H9 (cell line): ENCODE results near the gene CACNB2. TPM values are rescaled to one million over a fixed set of nuclear protein-coding genes. Genes with fewer than 3 reads are reported as not detected.

Source experiments
- DNase-seq: peaks from one replicate; pipeline ENCODE4 v3.0.0-alpha.2; 2017
- H2AFZ ChIP-seq: one replicate; pipeline ENCODE4 v1.6.1; 2013; ENCODE audit warnings: mild to moderate bottlenecking, low read length, control low read depth, moderate library complexity
- H2AK5ac ChIP-seq: 2 replicates; pipeline ENCODE4 v1.6.1; 2013; ENCODE audit warnings: low read length, control low read depth, mixed read lengths; ENCODE audit not compliant: insufficient read length
- H2BK120ac ChIP-seq: one replicate; pipeline ENCODE4 v1.6.1; 2013; ENCODE audit warnings: low read depth, mild to moderate bottlenecking, low read length, control low read depth, inconsistent platforms; ENCODE audit not compliant: poor library complexity, severe bottlenecking
- H2BK12ac ChIP-seq: 2 replicates; pipeline ENCODE4 v1.6.1; 2013; ENCODE audit warnings: low read length, control low read depth, mixed read lengths, low read depth; ENCODE audit not compliant: insufficient read length
- H2BK15ac ChIP-seq: 2 replicates; pipeline ENCODE4 v1.6.1; 2013; ENCODE audit warnings: low read depth, low read length, control low read depth
- H2BK20ac ChIP-seq: one replicate; pipeline ENCODE4 v1.6.1; 2013; ENCODE audit warnings: low read depth, mild to moderate bottlenecking, low read length, control low read depth, inconsistent platforms; ENCODE audit not compliant: poor library complexity, severe bottlenecking
- H2BK5ac ChIP-seq: 2 replicates; pipeline ENCODE4 v1.6.1; 2013; ENCODE audit warnings: low read length, control low read depth, mixed read lengths; ENCODE audit not compliant: insufficient read length
- H3K14ac ChIP-seq: 2 replicates; pipeline ENCODE4 v1.6.1; 2013; ENCODE audit warnings: low read length, control low read depth; ENCODE audit not compliant: insufficient read depth
- H3K18ac ChIP-seq: 2 replicates; pipeline ENCODE4 v1.6.1; 2013; ENCODE audit warnings: low read depth, mild to moderate bottlenecking, mixed read lengths, low read length, control low read depth; ENCODE audit not compliant: insufficient read length
- H3K23ac ChIP-seq: 2 replicates; pipeline ENCODE4 v1.6.1; 2013; ENCODE audit warnings: low read length, control low read depth, mixed read lengths, low read depth; ENCODE audit not compliant: insufficient read length
- H3K23me2 ChIP-seq: 2 replicates; pipeline ENCODE4 v1.6.1; 2013; ENCODE audit warnings: low read depth, mild to moderate bottlenecking, mixed read lengths, low read length, control low read depth; ENCODE audit not compliant: insufficient read length, poor library complexity, severe bottlenecking
- H3K27ac ChIP-seq: 2 replicates; pipeline ENCODE4 v1.5.1; 2013; ENCODE audit warnings: low read length, control low read depth, mixed read lengths, low read depth; ENCODE audit not compliant: insufficient read length
- H3K27me3 ChIP-seq: 2 replicates; pipeline ENCODE4 v1.6.1; 2013; ENCODE audit warnings: low read length, control low read depth, inconsistent platforms; ENCODE audit not compliant: insufficient read depth
- H3K4ac ChIP-seq: 2 replicates; pipeline ENCODE4 v1.6.1; 2013; ENCODE audit warnings: low read depth, mild to moderate bottlenecking, control low read depth, inconsistent platforms, low read length, moderate library complexity
- H3K4me1 ChIP-seq: 2 replicates; pipeline ENCODE4 v1.6.1; 2013; ENCODE audit warnings: low read length, control low read depth, inconsistent platforms; ENCODE audit not compliant: insufficient read depth
- H3K4me2 ChIP-seq: 2 replicates; pipeline ENCODE4 v1.6.1; 2013; ENCODE audit warnings: low read length, control low read depth, mixed read lengths; ENCODE audit not compliant: insufficient read length, insufficient read depth
- H3K56ac ChIP-seq: 2 replicates; pipeline ENCODE4 v1.6.1; 2013; ENCODE audit warnings: low read depth, mild to moderate bottlenecking, mixed read lengths, low read length, control low read depth; ENCODE audit not compliant: insufficient read length
- H3K79me1 ChIP-seq: 2 replicates; pipeline ENCODE4 v1.6.1; 2013; ENCODE audit warnings: low read depth, mild to moderate bottlenecking, moderate library complexity, low read length, control low read depth, inconsistent platforms; ENCODE audit not compliant: insufficient read depth, poor library complexity, severe bottlenecking
- H3K79me2 ChIP-seq: 2 replicates; pipeline ENCODE4 v1.6.1; 2013; ENCODE audit warnings: low read length, control low read depth, inconsistent platforms; ENCODE audit not compliant: insufficient read depth
- H3K9ac ChIP-seq: 2 replicates; pipeline ENCODE4 v1.6.1; 2013; ENCODE audit warnings: low read length, control low read depth, mixed read lengths; ENCODE audit not compliant: insufficient read length; ENCODE audit errors: extremely low read depth
- H3K9me3 ChIP-seq: one replicate; pipeline ENCODE4 v1.6.1; 2013; ENCODE audit warnings: low read depth, low read length, inconsistent platforms; ENCODE audit not compliant: control insufficient read depth
- H3T11ph ChIP-seq: one replicate; pipeline ENCODE4 v1.6.1; 2013; ENCODE audit warnings: mild to moderate bottlenecking, low read length, control low read depth, inconsistent platforms
- H4K20me1 ChIP-seq: one replicate; pipeline ENCODE4 v1.6.1; 2013; ENCODE audit not compliant: control insufficient read depth, insufficient read length, insufficient read depth
- H4K5ac ChIP-seq: 2 replicates; pipeline ENCODE4 v1.6.1; 2013; ENCODE audit warnings: low read depth, mild to moderate bottlenecking, mixed read lengths, low read length, control low read depth; ENCODE audit not compliant: insufficient read length
- H4K8ac ChIP-seq: replicated peaks from 2 replicates; pipeline ENCODE4 v1.6.1; 2013; ENCODE audit warnings: low read length, control low read depth, mixed read lengths, low read depth; ENCODE audit not compliant: insufficient read length
- H4K91ac ChIP-seq: 2 replicates; pipeline ENCODE4 v1.6.1; 2013; ENCODE audit warnings: low read depth, mild to moderate bottlenecking, moderate library complexity, mixed read lengths, low read length, control low read depth; ENCODE audit not compliant: insufficient read length
- H3K27ac Mint-ChIP-seq, 3 experiments: 2 replicates in 2 of 3; 3 replicates in 1 of 3; pipeline ENCODE4 v1.8.0; 2020 to 2021; ENCODE audit warnings: mixed read lengths in 3 of 3, mild to moderate bottlenecking in 1 of 3, moderate library complexity in 1 of 3
- H3K27me3 Mint-ChIP-seq: 2 replicates; pipeline ENCODE4 v1.8.0; 2021; ENCODE audit warnings: low read depth, mild to moderate bottlenecking, moderate library complexity, mixed read lengths
- H3K36me3 Mint-ChIP-seq, 3 experiments: 2 replicates in 2 of 3; 3 replicates in 1 of 3; pipeline ENCODE4 v1.8.0; 2020 to 2021; ENCODE audit warnings: low read depth in 3 of 3, mixed read lengths in 3 of 3; ENCODE audit not compliant: insufficient read depth in 1 of 3
- H3K4me1 Mint-ChIP-seq, 2 experiments: 2 replicates each; pipeline ENCODE4 v1.8.0; 2020; ENCODE audit warnings: mixed read lengths in 2 of 2
- H3K4me3 Mint-ChIP-seq, 2 experiments: 2 replicates in 1 of 2; 3 replicates in 1 of 2; pipeline ENCODE4 v1.8.0; 2020 to 2021; ENCODE audit warnings: mild to moderate bottlenecking in 2 of 2, mixed read lengths in 2 of 2, moderate library complexity in 1 of 2
- H3K9me3 Mint-ChIP-seq, 2 experiments: 2 replicates in 1 of 2; 3 replicates in 1 of 2; pipeline ENCODE4 v1.8.0; 2020; ENCODE audit warnings: mild to moderate bottlenecking in 2 of 2, mixed read lengths in 2 of 2, moderate library complexity in 1 of 2
- CTCF ChIP-seq: fragments of 200-600 bp; sonication (generic); conservative IDR thresholded peaks from 3 replicates; pipeline ENCODE4 v1.8.0; 2021; ENCODE audit warnings: antibody characterized with exemption, mild to moderate bottlenecking
- WGBS: extraction: QIAGEN DNeasy Blood & Tissue Kit; methylation state at CpG from one replicate; pipeline ENCODE4 v1.1.7; 2013; ENCODE audit warnings: missing lambda C conversion rate, low lambda C conversion rate, mixed read lengths; ENCODE audit not compliant: insufficient read length; ENCODE audit errors: extremely low coverage; 5-methylcytosine and 5-hydroxymethylcytosine counted together
- total RNA-seq: library from RNA; stranded (reverse); gene quantifications from 2 replicates; pipeline ENCODE4 v1.2.1, GENCODE V29; 2021

Gene CACNB2
- total RNA-seq, 1 experiment from 2014 or later, result 2.6 TPM

- H3T11ph ChIP-seq, result no peak overlapping the region
- no peak overlapping the region for H2BK15ac ChIP-seq
- no peak overlapping the region for H3K14ac ChIP-seq
- H4K5ac ChIP-seq, result no peak overlapping the region
- no peak overlapping the region for H3K9ac ChIP-seq
- H4K20me1 ChIP-seq, result no peaks in the 10 kb centered on the region
- Mint-ChIP-seq H3K27ac (no peak overlapping the region), H3K9me3 (no peaks in the 10 kb centered on the region), H3K27me3 (no peaks in the 10 kb centered on the region), H3K4me1 (peaks cover 10 to 12% of the 10 kb centered on the region in 2 experiments), H3K4me3 (no peak overlapping the region), H3K36me3 (no peaks in the 10 kb centered on the region)
- H3K23me2 ChIP-seq, result no peaks in the 10 kb centered on the region
- no peak overlapping the region for H4K8ac ChIP-seq
- no peaks in the 10 kb centered on the region for H3K79me1 ChIP-seq
- no peaks in the 10 kb centered on the region for H3K27me3 ChIP-seq
- no peaks in the 10 kb centered on the region for H3K79me2 ChIP-seq
- H3K4me2 ChIP-seq, result no peak overlapping the region
- no peak for TF ChIP-seq CTCF
- no peak overlapping the region for H2BK20ac ChIP-seq
- no CpG with 5 or more reads among the region's 3 CpGs for WGBS
- H3K4me1 ChIP-seq, result no peaks in the 10 kb centered on the region
- H4K91ac ChIP-seq, result no peak overlapping the region
- no peaks in the 10 kb centered on the region for H3K9me3 ChIP-seq
- H3K4ac ChIP-seq, result no peak overlapping the region
- no peak overlapping the region for H2AFZ ChIP-seq
- H2BK120ac ChIP-seq, result no peak overlapping the region
- DNase-seq, result no peak
- H3K56ac ChIP-seq, result no peak overlapping the region
- no peak overlapping the region for H2AK5ac ChIP-seq
- H2BK12ac ChIP-seq, result no peak overlapping the region
- H2BK5ac ChIP-seq, result no peak overlapping the region
- no peak overlapping the region for H3K23ac ChIP-seq
- no peak overlapping the region for H3K27ac ChIP-seq
- no peak overlapping the region for H3K18ac ChIP-seq
Observed at GRCh38 chr10:18271491-18271890, 131.3 kb downstream of the CACNB2 start.
